Thyroid gland (tissue), 4 donors: ENCODE results near the gene NIPBL. TPM values are rescaled to one million over a fixed set of nuclear protein-coding genes. Genes with fewer than 3 reads are reported as not detected.

Experiments used
- DNase-seq, 2 donors: peaks; one replicate each; pipeline ENCODE4 v3.0.0-alpha.2; 2019
- H3K27ac ChIP-seq, 3 donors: fragments of 200-600 bp; sonication (generic); 1 replicate in 2 of 3; 2 replicates in 1 of 3; pipeline ENCODE4 v1.5.1; 2016 to 2019; ENCODE audit warnings: mild to moderate bottlenecking in 1 of 3, moderate library complexity in 1 of 3
- H3K27me3 ChIP-seq: fragments of 200-600 bp; sonication (generic); one replicate; pipeline ENCODE4 v1.5.1; 2019
- H3K36me3 ChIP-seq, 2 donors: fragments of 200-600 bp; sonication (generic); one replicate each; pipeline ENCODE4 v1.5.1; 2016 to 2019
- H3K4me1 ChIP-seq, 2 donors: fragments of 200-600 bp; sonication (generic); one replicate each; pipeline ENCODE4 v1.5.1; 2017 to 2019
- H3K4me3 ChIP-seq, 3 donors: fragments of 200-600 bp; sonication (generic); replicated peaks in 1 of 3; 1 replicate in 2 of 3; 2 replicates in 1 of 3; pipeline ENCODE4 v1.5.1; 2016; ENCODE audit warnings: mild to moderate bottlenecking in 1 of 3
- H3K9me3 ChIP-seq: fragments of 200-600 bp; sonication (generic); one replicate; pipeline ENCODE4 v1.5.1; 2017
- POLR2A ChIP-seq, 2 donors: fragments of 450-650 bp; IDR thresholded peaks; one replicate each; pipeline ENCODE4 v1.6.1; 2017; ENCODE audit warnings: antibody characterized with exemption in 2 of 2, mild to moderate bottlenecking in 2 of 2, moderate library complexity in 1 of 2
- WGBS, 2 donors: methylation state at CpG; one replicate each; pipeline ENCODE4 v1.1.5; 2017; 5-methylcytosine and 5-hydroxymethylcytosine counted together
- intact Hi-C: fragments of 100-400 bp; cut with DNase I; formaldehyde crosslinking; loops from one replicate; pipeline ENCODE4 v1.15.1; 2023
- total RNA-seq, 4 donors: library from RNA; depleted of rRNA; stranded (reverse); fragments of >200 nt; gene quantifications; one replicate each; pipeline ENCODE4 v1.2.3, GENCODE V29; 2016
- TF ChIP-seq, protein P1 (sequence below), 6 experiments: fragments of 200-600 bp in 3 of 6; fragments of 450-650 bp in 3 of 6; sonication (generic) in 3 of 6; IDR thresholded peaks; one replicate each; pipeline ENCODE4 v1.5.1; 2016 to 2019; ENCODE audit warnings: antibody characterized with exemption in 6 of 6, mild to moderate bottlenecking in 2 of 6, inconsistent platforms in 1 of 6, moderate library complexity in 1 of 6

Gene NIPBL
- total RNA-seq, 4 donors from 2014 or later = 62.1 to 145 (median 87.8) TPM

DNA sequence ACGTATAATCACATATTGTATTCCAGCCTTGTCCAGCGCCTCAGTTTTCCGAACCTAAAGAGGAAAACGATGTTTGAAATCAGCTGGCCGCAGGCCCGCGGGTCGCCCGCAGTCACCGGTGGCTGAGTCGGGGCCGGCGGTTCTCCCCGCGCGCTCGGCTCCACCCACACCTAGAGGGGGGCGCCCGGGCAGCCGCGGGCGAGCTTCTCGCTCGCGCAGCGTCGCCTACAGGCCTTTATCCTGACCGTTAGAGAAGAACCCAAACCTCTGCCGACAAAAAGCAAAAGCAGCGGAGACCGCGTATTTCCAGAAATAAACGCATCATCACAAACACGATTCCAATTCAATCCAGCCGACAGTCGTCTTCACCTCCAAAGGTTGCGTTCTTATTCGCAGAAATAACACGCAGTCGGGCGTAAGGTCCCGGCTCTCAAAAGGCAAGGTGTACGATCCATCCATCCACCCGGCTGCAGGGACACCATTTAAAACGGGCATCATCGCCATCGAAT lies 725 bp upstream of the NIPBL start:
- 0% methylated on average over 26 to 32 of the region's 47 CpGs for WGBS, 2 donors
- peak in 1 of 2 donors; percentile 60 for TF ChIP-seq POLR2A (IDR thresholded peaks at IDR 0.05)
- TF ChIP-seq, protein P1, sequence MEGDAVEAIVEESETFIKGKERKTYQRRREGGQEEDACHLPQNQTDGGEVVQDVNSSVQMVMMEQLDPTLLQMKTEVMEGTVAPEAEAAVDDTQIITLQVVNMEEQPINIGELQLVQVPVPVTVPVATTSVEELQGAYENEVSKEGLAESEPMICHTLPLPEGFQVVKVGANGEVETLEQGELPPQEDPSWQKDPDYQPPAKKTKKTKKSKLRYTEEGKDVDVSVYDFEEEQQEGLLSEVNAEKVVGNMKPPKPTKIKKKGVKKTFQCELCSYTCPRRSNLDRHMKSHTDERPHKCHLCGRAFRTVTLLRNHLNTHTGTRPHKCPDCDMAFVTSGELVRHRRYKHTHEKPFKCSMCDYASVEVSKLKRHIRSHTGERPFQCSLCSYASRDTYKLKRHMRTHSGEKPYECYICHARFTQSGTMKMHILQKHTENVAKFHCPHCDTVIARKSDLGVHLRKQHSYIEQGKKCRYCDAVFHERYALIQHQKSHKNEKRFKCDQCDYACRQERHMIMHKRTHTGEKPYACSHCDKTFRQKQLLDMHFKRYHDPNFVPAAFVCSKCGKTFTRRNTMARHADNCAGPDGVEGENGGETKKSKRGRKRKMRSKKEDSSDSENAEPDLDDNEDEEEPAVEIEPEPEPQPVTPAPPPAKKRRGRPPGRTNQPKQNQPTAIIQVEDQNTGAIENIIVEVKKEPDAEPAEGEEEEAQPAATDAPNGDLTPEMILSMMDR (IDR thresholded peaks at IDR 0.05) = peak; percentile 19 to 60 (median 48)
- intact Hi-C loops = no loop called here
- H3K27ac ChIP-seq = peak overlapping the region; percentile 98
- no peaks in the 10 kb centered on the region for H3K9me3 ChIP-seq
- H3K4me3 ChIP-seq = peak overlapping the region; percentile 94 to 98 (median 96)
- no peaks in the 10 kb centered on the region for H3K27me3 ChIP-seq
- H3K4me1 ChIP-seq = peaks cover 27 to 29% of the 10 kb centered on the region in 2 donors
- H3K36me3 ChIP-seq = no peaks in the 10 kb centered on the region
- DNase-seq = peak; percentile 84 to 88

DNA sequence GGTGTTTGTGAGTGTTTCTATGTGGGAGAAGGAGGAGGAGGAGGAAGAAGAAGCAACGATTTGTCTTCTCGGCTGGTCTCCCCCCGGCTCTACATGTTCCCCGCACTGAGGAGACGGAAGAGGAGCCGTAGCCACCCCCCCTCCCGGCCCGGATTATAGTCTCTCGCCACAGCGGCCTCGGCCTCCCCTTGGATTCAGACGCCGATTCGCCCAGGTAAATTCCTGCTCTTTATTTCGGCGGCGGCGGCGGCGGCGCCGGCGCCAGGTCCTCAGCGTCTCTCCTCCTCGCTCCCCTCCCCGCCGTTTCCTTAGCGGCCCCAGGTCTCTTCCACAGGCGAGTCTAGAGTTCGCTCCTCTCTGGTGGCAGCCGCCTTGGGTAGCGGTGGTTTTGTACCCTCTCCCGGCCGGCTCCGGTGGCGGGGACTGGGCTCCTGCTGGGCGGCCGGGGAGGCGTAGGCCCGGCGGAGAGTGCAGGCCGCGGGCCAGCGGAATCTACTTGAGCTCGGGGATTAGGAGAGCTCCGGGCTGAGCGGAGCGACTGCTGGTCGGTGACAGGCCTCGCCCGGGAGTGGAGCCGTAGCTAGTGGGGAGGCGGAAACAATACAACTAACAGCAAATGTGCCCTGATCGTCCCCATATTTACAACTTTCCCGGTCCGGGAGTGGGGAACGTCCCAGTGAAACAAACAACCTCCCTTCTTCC lies 547 bp downstream of the NIPBL start:
- Histone ChIP-seq H3K36me3 (no peaks in the 10 kb centered on the region), H3K4me1 (peaks cover 35% of the 10 kb centered on the region in 2 donors), H3K4me3 (peak overlapping the region; percentile 90 to 98 (median 96)), H3K9me3 (no peaks in the 10 kb centered on the region), H3K27ac (peak overlapping the region; percentile 98), H3K27me3 (no peaks in the 10 kb centered on the region)
- intact Hi-C loops = no loop called here
- 0% methylated on average over 30 to 35 of the region's 57 CpGs for WGBS, 2 donors
- TF ChIP-seq POLR2A (IDR thresholded peaks at IDR 0.05) = peak in 1 of 2 donors; percentile 24
- TF ChIP-seq, protein P1 (IDR thresholded peaks at IDR 0.05) = peak in 2 of 6 experiments; percentile 3 to 15
- DNase-seq = peak; percentile 76 to 78

DNA sequence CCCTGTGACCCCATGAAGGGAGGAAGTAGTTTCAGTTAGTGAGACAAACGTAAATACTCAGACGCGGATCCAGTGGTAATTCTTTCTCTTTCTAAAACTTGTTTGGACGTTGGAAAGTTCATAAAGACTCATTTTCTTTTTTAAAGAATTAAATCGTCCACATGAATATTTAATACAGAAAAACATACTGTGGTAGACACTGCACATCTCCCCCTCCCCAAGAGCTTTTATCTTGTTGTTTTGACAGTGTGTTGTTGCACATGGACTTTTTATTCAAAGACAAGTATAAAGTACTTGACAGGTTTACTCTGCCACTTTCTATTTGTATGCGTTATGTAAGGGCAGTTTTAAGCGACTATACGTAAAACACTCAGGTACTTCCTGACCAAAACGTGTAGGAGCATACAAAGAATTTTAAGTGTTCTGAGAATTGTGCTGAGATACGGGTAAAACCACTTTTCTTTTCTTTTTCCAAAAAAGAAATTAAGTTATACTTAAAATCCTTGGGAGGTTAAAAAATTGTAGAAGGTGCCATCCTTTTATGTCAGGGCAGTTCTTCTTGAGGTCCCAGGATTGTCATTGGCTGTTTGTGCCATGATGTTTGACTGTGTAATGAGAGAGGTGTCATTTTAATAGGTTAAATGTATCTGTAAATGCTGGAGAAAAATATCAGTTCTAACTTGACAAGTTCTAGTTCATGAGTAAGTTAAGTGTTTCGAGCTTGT lies 1.3 kb downstream of the NIPBL start:
- TF ChIP-seq POLR2A (IDR thresholded peaks at IDR 0.05) = no peak
- TF ChIP-seq, protein P1 (IDR thresholded peaks at IDR 0.05) = no peak
- no peaks in the 10 kb centered on the region for H3K9me3 ChIP-seq
- peaks cover 35 to 42% of the 10 kb centered on the region in 2 donors for H3K4me1 ChIP-seq
- peak overlapping the region; percentile 98 for H3K27ac ChIP-seq
- peak overlapping the region; percentile 90 to 98 (median 96) for H3K4me3 ChIP-seq
- H3K36me3 ChIP-seq = no peaks in the 10 kb centered on the region
- intact Hi-C loops = no loop called here
- no peak for DNase-seq
- H3K27me3 ChIP-seq = no peaks in the 10 kb centered on the region
- 0 to 1% methylated on average over 11 of the region's 11 CpGs for WGBS, 2 donors

DNA sequence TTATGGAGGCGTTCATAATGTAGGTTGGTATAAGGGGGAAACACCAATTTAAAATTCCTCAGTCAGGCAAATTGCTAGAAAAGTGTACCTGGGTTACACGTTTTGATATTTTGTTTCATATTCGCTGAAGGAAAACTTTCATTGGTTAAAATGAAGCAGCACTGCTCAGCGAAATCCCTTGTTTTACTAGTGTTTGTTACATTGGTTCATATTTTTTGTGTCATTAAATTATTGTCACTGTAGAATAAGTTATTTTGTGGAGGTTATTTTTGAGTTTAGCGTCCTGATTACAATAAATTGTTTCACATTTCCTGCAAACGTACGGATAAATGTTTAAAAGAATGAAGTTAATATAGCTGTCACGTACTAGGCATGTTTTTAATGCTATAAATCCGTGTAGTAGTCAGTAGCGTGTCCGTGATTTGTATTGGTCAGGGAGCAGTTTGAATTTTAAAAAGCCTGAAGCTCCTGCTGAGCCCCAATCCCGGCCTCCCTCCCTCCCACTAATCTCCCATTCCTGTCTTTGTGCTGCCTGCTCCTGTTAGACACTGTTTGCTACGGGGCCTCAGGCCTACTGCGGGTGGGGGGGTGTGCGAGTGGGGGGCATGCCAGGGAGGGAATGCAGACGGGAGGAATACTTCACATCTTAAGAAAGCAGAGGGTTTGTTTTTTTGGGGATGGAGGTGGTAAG lies 2.0 kb downstream of the NIPBL start:
- peaks cover 35 to 43% of the 10 kb centered on the region in 2 donors for H3K4me1 ChIP-seq
- intact Hi-C loops = no loop called here
- no peaks in the 10 kb centered on the region for H3K9me3 ChIP-seq
- peak overlapping the region; percentile 1 to 96 (median 90) for H3K4me3 ChIP-seq
- 1 to 2% methylated on average over 16 of the region's 16 CpGs for WGBS, 2 donors
- no peaks in the 10 kb centered on the region for H3K36me3 ChIP-seq
- H3K27ac ChIP-seq = peak overlapping the region in 2 of 3 donors; percentile 98
- TF ChIP-seq, protein P1 (IDR thresholded peaks at IDR 0.05) = no peak
- TF ChIP-seq POLR2A (IDR thresholded peaks at IDR 0.05) = no peak
- DNase-seq = peak; percentile 23 to 34
- H3K27me3 ChIP-seq = no peaks in the 10 kb centered on the region
